Measurements from ENCODE around the gene IKZF3.

The IKZF3 gene

GRCh38 chr17:39791111-39791992 lies 72.8 kb downstream of the IKZF3 start:
- Mint-ChIP-seq H3K36me3 (ENCODE audit: low read depth) (peaks cover 87% of the 10 kb centered on the region), H3K27me3 (no peaks in the 10 kb centered on the region), H3K4me1 (ENCODE audit: low read depth) (peaks cover 77% of the 10 kb centered on the region), H3K4me3 (peak overlapping the region; percentile 52), H3K9me3 (no peaks in the 10 kb centered on the region), H3K27ac (peak overlapping the region; percentile 96)
- DNase-seq = no peak

- no peaks in the 10 kb centered on the region for H3K9me3 Mint-ChIP-seq
- H3K4me3 Mint-ChIP-seq = no peak overlapping the region
- H3K27me3 Mint-ChIP-seq = no peaks in the 10 kb centered on the region
- H3K27ac Mint-ChIP-seq = no peak overlapping the region
- peaks cover 73% of the 10 kb centered on the region for H3K4me1 Mint-ChIP-seq (ENCODE audit: low read depth)
- peaks cover 95% of the 10 kb centered on the region for H3K36me3 Mint-ChIP-seq (ENCODE audit: low read depth)
- DNase-seq = no peak
These were observed 76.2 kb downstream of the IKZF3 start for GRCh38 chr17:39787743-39788484.

DNA sequence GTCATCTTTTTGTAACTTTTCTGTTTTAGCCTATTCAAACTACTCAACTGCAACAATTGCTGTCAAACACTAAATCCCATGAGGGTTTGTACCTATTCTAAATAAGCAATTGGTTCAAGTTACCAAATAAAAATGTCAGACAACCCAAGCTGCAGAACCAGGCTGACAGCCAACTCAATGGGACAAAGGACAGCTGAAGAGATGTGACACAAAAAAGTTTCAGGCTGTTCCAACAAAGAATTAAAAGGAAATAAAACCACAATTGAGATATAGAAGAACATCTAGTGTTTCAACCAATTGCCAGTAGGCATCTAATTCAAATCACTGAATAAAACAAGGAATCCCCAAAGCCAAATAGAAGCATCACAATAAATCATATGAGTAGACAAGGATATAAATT lies 77.1 kb downstream of the IKZF3 start:
- no peaks in the 10 kb centered on the region for H3K27me3 Mint-ChIP-seq
- no peak for DNase-seq
- H3K9me3 Mint-ChIP-seq = no peaks in the 10 kb centered on the region
- H3K4me1 Mint-ChIP-seq (ENCODE audit: low read depth) = peaks cover 73% of the 10 kb centered on the region
- H3K36me3 Mint-ChIP-seq (ENCODE audit: low read depth) = peaks cover 95% of the 10 kb centered on the region
- no peak overlapping the region for H3K4me3 Mint-ChIP-seq
- H3K27ac Mint-ChIP-seq = no peak overlapping the region

GRCh38 chr17:39782980-39783379 lies 81.1 kb downstream of the IKZF3 start:
- H3K27ac Mint-ChIP-seq = peak overlapping the region; percentile 28
- peaks cover 77% of the 10 kb centered on the region for H3K4me1 Mint-ChIP-seq (ENCODE audit: low read depth)
- no peaks in the 10 kb centered on the region for H3K27me3 Mint-ChIP-seq
- no peak for DNase-seq
- H3K36me3 Mint-ChIP-seq (ENCODE audit: low read depth) = peaks cover 92% of the 10 kb centered on the region
- no peak overlapping the region for H3K4me3 Mint-ChIP-seq
- no peaks in the 10 kb centered on the region for H3K9me3 Mint-ChIP-seq

DNA sequence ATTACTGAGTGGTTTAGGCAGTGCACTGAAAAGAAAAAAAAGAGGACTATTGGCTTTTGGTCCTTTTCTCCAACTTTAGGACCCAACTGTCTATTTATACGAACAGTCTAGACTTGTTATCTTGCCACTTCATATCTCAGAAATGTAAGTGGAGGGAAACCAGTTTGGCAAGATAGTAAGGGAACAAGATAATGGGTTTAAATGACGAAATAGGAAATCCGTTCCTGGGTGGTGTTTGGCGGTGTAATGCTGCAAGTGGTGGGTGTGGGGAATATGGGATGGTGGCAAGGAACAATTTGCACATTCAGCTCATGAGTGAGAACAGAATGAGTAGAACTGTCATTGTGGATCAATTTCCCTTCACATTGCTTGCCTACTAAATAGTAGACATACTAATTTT lies 81.6 kb downstream of the IKZF3 start:
- no peaks in the 10 kb centered on the region for H3K9me3 Mint-ChIP-seq
- H3K27me3 Mint-ChIP-seq = no peaks in the 10 kb centered on the region
- peak overlapping the region; percentile 81 for H3K27ac Mint-ChIP-seq
- H3K4me1 Mint-ChIP-seq (ENCODE audit: low read depth) = peaks cover 77% of the 10 kb centered on the region
- peaks cover 92% of the 10 kb centered on the region for H3K36me3 Mint-ChIP-seq (ENCODE audit: low read depth)
- H3K4me3 Mint-ChIP-seq = no peak overlapping the region
- DNase-seq = no peak

GRCh38 chr17:39781861-39782213 lies 82.3 kb downstream of the IKZF3 start:
- Mint-ChIP-seq H3K4me3 (no peak overlapping the region), H3K36me3 (ENCODE audit: low read depth) (peaks cover 92% of the 10 kb centered on the region), H3K27me3 (no peaks in the 10 kb centered on the region), H3K9me3 (no peaks in the 10 kb centered on the region), H3K4me1 (ENCODE audit: low read depth) (peaks cover 77% of the 10 kb centered on the region), H3K27ac (peak overlapping the region; percentile 81)
- no peak for DNase-seq

DNA sequence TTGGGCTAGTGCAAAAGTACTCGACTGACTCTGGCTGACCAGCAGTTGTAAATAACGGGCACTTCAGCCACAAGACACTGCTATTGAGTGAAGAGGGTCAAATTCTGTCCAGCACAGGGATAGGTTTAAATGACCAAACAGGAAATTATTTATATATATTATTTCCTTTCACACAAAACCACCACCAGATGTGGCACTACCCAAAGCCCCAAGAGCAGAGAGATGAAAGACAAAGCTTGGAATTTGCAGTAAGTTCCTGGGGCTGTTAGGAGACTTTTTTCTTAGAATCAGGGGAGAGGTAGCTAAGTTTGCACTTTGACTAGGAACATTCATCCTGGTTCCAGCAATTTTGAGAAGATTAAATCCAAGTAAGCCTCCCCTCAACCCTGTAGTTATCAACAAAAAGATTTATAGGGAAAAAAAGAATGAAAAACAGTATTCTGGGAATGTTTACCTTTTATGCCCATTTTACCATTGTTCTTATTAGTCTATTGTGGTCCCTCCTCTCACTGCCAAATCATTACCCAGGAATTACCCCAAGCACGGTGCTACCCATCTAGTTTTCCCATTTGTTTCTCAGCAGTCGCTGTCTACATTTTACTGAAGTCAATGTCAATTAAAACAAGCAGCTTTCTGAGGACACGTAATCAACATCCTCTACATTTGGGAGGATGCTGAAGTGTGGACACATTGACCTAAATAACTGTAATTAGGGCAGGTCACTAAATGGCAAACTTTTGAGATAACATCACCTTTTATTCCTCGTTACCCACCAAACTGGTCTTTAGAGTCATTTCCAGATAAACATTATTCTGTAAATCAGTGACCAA lies 82.9 kb downstream of the IKZF3 start:
- H3K27me3 Mint-ChIP-seq = no peaks in the 10 kb centered on the region
- peaks cover 78% of the 10 kb centered on the region for H3K4me1 Mint-ChIP-seq (ENCODE audit: low read depth)
- peaks cover 92% of the 10 kb centered on the region for H3K36me3 Mint-ChIP-seq (ENCODE audit: low read depth)
- DNase-seq = no peak
- H3K4me3 Mint-ChIP-seq = no peak overlapping the region
- H3K9me3 Mint-ChIP-seq = no peaks in the 10 kb centered on the region
- peak overlapping the region; percentile 81 for H3K27ac Mint-ChIP-seq

DNA sequence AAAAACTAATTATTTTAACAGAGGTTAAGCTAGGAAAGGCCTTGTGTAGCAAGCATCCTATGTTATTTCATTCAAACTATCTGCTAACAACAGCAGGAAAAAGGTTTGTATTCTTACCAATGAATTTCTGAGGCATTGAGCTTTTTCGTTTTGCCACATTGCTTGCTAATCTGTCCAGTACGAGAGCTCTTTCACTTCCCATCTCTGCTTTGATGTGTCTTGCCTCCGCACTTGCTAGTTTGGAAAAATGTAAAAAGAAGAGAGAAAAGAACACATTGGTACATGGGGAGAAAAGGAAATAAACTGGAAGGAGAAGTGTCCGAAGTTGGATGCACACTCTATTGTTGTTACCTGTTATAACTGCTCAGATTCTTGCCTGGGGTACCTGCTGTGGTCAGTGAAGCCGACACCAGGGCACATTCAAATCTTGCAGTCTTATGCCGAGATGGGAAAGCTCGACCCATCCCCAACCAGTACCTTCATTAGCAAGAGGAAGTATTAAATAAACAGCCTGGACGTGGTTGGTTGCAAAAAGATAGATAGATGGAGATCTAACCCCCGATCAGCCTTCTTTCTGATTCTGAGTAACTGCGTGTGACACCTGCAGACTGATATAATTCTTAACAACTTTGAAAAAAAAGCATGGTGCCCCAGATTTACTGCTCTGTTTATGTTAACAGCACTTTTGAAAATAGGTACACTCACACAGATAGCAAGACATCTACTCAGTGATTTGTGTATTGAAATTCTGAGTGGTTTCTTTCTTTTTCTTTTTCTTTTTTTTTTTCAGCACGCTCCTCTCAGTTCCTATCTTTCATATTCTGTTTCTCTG lies 86.4 kb downstream of the IKZF3 start:
- peaks cover 87% of the 10 kb centered on the region for H3K4me1 Mint-ChIP-seq (ENCODE audit: low read depth)
- no peaks in the 10 kb centered on the region for H3K9me3 Mint-ChIP-seq
- peaks cover 93% of the 10 kb centered on the region for H3K36me3 Mint-ChIP-seq (ENCODE audit: low read depth)
- H3K27me3 Mint-ChIP-seq = no peaks in the 10 kb centered on the region
- H3K27ac Mint-ChIP-seq = peak overlapping the region; percentile 95
- DNase-seq = no peak
- peak overlapping the region; percentile 80 for H3K4me3 Mint-ChIP-seq

- Mint-ChIP-seq H3K9me3 (no peaks in the 10 kb centered on the region), H3K27ac (peak overlapping the region; percentile 95), H3K4me3 (peak overlapping the region; percentile 80), H3K27me3 (no peaks in the 10 kb centered on the region), H3K36me3 (ENCODE audit: low read depth) (peaks cover 93% of the 10 kb centered on the region), H3K4me1 (ENCODE audit: low read depth) (peaks cover 87% of the 10 kb centered on the region)
- DNase-seq = no peak
These were observed 87.9 kb downstream of the IKZF3 start for GRCh38 chr17:39776252-39776651.

- peaks cover 93% of the 10 kb centered on the region for H3K36me3 Mint-ChIP-seq (ENCODE audit: low read depth)
- peaks cover 91% of the 10 kb centered on the region for H3K4me1 Mint-ChIP-seq (ENCODE audit: low read depth)
- DNase-seq = no peak
- H3K27ac Mint-ChIP-seq = peak overlapping the region; percentile 95
- no peaks in the 10 kb centered on the region for H3K9me3 Mint-ChIP-seq
- no peaks in the 10 kb centered on the region for H3K27me3 Mint-ChIP-seq
- peak overlapping the region; percentile 80 for H3K4me3 Mint-ChIP-seq
These were observed 89.1 kb downstream of the IKZF3 start for GRCh38 chr17:39775031-39775430.

DNA sequence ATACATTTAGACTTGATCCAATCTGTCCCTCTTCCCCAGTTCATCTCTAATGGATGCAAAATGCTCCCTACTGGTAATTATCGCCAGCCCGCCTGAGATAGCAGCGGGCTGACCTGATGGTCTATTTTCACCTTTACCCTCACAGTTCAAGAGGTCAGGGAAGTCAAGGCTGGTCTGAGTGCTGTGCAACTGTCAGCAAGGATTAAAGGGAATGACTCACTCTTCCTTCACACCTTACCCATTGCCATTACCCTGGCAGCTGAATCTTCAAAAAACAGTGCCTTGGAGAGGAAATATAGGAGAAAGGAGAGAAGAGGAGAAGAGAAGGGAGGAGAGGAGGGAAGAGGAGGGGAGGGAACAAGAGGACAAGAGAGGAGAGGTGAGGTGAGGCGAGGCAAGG lies 90.1 kb downstream of the IKZF3 start:
- H3K36me3 Mint-ChIP-seq (ENCODE audit: low read depth) = peaks cover 92% of the 10 kb centered on the region
- H3K27me3 Mint-ChIP-seq = no peaks in the 10 kb centered on the region
- peak overlapping the region; percentile 95 for H3K27ac Mint-ChIP-seq
- peaks cover 96% of the 10 kb centered on the region for H3K4me1 Mint-ChIP-seq (ENCODE audit: low read depth)
- DNase-seq = no peak
- no peaks in the 10 kb centered on the region for H3K9me3 Mint-ChIP-seq
- peak overlapping the region; percentile 67 for H3K4me3 Mint-ChIP-seq

DNA sequence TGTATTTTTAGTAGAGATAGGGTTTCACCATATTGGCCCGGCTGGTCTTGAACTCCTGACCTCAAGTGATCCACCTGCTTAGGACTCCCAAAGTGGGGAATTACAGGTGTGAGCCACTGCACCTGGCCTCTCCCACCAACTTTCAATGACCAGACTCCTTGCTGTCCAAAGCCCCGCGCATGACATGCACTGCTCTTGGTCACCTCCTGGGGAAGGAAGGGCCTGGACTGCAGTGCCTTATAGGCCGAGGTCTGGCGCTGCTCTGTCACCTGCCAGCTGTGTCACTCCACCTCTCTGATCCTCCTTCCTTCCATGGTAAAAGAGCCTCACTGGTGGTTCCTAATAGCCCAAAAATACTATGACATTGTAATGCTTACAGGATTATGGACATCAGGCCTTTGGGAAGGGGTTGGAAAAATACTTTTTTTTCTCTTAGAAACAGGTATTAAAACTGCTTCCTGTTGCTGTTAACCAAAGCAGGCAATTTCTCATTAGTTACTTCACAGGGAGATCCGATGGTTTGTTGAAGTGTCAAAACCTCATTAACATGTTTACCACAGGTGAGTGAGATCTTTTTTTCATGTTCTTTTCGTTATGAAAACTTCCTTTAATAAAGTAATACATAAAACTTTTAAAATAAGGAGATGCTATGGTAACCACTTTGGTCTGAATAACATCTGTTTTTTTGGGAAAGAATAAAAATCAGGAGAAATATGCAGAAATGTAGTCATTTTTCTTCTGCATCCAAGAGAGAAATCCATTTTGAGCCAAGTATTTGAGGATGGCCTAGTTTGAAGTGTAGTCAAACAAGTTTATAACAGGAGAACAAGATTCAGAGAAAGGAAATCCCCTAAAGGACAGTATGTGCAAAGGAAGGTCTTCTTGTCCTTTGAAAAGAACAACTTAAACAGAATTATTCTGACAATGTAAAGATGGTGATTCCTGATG lies 90.9 kb downstream of the IKZF3 start:
- peaks cover 92% of the 10 kb centered on the region for H3K36me3 Mint-ChIP-seq (ENCODE audit: low read depth)
- H3K4me3 Mint-ChIP-seq = peak overlapping the region; percentile 55
- no peak for DNase-seq
- peaks cover 97% of the 10 kb centered on the region for H3K4me1 Mint-ChIP-seq (ENCODE audit: low read depth)
- no peaks in the 10 kb centered on the region for H3K27me3 Mint-ChIP-seq
- H3K9me3 Mint-ChIP-seq = no peaks in the 10 kb centered on the region
- H3K27ac Mint-ChIP-seq = peak overlapping the region; percentile 95

DNA sequence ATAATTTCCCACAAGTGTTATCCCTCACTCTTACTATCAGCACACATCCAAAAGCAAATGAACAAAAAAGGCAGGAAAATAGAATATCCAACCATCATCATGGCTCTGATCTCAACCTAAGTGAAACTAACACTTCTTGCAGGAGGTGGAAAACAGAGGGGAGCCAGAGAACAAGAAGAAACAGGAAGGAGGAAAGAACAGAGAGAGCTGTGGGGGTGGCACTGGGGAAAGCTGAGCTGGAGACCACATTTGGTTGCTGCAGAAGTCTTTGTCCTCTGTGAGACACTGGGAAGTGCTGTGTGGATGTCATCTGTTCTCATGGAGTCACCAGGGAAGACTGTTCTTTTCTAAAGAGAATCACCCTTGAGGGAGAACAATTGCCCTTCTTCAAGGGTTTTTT lies 91.7 kb downstream of the IKZF3 start:
- Mint-ChIP-seq H3K27me3 (no peaks in the 10 kb centered on the region), H3K36me3 (ENCODE audit: low read depth) (peaks cover 92% of the 10 kb centered on the region), H3K9me3 (no peaks in the 10 kb centered on the region), H3K4me1 (ENCODE audit: low read depth) (peaks cover 97% of the 10 kb centered on the region), H3K27ac (peak overlapping the region; percentile 95), H3K4me3 (peak overlapping the region; percentile 55)
- DNase-seq = no peak
